Dermis microvascular lymphatic vessel endothelial cell (primary cell): Measurements from ENCODE around the gene FAM151B. TPM values are rescaled to one million over a fixed set of nuclear protein-coding genes. Genes with fewer than 3 reads are reported as not detected.
"Not testable (repeated sequence)": the region's sequence is repeated elsewhere in the genome, so short reads cannot be mapped to it uniquely, and the experiment has no call there.

ENCODE experiments used
- DNase-seq, 2 donors: peaks; one replicate each; pipeline versions ENCODE4 v3.0.0 to v3.0.0-alpha.2; 2010; ENCODE audit warnings: low read depth in 2 of 2
- total RNA-seq: library from RNA; depleted of rRNA; stranded (reverse); fragments of >200 nt; gene quantifications from 2 replicates; pipeline ENCODE4 v1.2.1, GENCODE V29; 2014

The FAM151B gene
- total RNA-seq, 1 donor from 2014 or later, result 2.3 TPM

DNA sequence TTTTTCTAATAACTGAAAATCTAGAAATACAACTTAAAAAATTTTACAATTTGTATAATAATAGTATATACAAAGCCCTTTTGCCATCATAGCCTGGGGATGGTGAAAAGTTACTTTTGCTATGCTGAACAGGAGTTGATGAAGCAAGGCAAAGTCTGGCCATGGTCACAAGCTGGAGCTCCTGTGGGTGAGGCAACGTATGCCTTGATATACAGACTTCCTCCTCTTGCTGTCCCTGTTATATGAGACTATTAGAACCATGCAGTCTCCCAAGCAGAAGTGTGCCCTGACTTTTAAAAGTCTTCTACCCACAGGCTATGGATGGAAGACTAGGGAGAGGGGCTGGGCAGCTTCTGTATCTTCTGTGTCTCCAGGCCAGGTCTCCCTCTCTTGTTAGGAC, 15.7 kb downstream of the FAM151B start:
- DNase-seq, result no peak

DNA sequence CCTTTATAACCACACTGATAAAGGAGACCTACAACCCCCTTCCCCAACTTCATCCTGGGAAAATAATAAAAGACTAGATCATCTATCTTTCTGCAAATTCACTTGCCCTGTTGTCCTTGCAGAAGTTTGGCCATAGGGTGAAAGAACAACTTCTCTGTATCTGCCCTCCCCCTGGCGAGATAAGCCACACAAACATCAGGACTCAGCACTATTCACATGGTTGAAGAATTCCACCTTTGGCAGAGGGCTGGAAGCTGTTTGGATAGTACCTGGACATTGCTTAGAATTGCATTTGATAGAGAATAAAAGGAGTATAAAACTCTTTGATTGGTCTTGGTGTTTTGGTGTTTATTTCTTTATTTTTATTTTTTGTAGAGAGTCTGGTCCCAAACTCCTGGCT, 16.9 kb downstream of the FAM151B start:
- no peak for DNase-seq

DNA sequence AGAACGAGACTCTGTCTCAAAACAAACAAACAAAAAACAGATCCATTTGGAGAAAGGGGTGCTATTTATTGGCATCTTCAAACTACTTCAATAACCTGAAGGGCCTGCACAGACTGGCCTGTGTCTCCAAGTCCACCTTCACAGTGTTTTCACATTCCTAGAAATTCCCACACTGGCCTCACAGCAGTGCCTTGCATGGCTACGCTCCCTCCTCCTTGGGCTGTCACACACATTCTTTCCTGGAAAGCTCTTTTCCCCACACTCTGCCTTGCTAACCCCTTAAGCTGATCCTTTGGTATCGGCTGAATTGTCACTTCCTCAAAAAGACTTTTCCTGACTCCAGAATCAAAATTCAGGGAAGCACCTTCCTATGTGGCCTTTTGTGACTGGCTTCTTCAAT, 19.8 kb downstream of the FAM151B start:
- no peak for DNase-seq

DNA sequence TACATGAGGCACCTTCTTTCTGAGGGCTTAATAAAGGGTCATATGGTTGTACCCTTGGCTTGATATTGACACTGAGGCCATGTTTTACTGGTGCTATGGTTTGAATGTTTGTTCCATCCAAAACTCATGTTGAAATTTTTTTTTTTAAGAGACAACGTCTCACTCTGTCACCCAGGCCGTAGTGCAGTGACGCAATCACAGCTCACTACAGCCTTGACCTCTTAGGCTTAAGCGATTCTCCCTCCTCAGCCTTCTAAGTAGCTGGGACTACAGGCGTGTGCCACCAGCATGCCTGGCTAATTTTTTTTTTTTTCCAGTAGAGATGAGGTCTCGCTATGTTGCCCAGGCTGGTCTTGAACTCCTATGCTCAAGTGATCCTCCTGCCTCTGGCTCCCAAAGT, 20.9 kb downstream of the FAM151B start:
- no peak for DNase-seq

DNA sequence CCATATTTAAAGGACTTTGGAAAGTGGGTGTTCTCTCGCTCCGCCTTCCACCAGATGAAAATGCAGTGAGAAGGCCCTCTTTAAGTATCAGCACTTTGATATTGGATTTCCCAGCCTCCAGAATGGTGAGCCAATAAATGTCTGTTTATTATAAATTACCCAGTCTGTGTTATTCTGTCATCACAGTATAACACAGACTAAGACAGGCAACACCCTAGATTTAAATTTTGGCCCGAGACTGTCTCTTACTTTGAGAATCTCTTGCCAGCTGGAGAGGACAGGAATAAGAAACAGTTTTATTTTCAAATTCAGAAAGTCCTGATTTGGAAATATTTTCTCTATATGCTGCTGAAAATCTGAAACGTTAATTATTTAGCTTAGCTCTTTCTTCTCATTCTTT, 21.5 kb downstream of the FAM151B start:
- no peak for DNase-seq

DNA sequence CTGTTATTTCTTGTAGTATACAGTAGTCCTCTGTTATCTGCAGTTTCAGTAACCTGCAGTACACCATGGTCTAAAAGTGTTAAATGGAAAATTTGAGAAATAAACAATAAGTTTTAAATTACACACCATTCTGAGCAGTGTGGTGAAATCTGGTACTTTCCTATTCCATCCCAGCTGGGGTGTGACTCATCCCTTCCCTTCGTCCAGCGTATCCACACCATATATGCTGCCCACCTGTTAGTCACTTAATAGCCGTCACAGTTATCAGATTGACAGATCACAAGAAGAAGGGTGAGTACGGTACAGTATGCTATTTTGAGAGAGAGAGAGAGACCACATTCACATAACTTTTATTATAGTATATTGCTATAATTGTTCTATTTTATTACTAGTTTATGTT, 28.9 kb downstream of the FAM151B start:
- DNase-seq, result peak; percentile 80 to 91

DNA sequence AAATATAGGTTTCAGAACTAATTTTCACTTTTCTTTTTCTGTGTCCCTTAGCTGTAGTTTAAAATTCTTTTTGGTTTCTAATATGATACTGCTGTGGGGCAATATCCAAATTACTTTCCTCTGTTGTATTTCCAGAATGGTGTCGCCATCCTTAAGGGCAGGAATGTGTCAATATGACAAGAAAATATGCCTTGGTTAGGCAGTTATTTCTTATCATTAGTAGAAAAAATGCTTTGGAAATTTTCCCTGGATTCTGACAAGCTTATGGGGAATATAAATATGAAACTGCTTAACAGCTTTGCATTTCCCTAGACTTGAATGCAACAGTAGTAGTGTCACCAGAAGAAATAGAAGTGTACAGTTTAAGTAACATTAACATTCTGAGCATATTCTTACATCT, 52.8 kb downstream of the FAM151B start:
- DNase-seq, result no peak

DNA sequence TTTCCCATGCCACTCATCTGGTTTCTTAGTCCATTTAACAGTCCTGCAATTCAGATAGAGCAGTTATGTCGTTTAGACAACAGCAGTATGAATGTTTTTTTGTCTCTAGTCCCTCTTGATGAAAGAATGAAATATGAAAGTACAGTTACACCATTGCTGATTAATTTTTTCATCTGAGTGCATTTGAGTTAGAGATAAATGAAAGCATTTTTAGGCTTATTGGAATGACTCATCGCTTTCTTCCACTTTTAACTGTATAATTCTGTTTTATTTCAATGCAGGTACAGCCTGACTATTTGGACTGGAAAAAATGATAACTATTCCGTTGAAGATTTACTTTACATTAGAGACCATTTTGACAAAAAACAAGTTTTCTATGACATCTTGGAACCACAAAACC, 53.5 kb downstream of the FAM151B start:
- DNase-seq, result no peak

DNA sequence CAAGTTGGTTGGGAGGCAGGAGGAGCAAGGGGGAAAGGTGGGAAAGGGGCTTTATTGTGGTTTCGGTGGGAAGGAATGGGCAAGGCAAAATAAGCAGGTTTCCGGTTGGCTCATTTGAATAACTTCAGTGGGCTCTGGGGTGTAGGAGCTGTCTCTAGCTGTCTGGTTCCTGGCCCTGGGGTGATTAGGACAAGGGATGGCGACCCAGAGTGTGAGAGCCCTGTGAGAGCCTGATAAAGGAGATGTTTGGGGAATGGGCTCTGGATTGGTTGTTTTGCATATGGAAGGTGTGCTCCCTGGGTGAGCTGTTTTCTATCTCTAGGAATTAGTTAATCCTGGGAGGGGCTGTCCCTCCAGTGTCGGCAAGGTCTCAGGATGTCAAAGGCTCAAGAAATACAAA, 66.7 kb downstream of the FAM151B start:
- no peak for DNase-seq

DNA sequence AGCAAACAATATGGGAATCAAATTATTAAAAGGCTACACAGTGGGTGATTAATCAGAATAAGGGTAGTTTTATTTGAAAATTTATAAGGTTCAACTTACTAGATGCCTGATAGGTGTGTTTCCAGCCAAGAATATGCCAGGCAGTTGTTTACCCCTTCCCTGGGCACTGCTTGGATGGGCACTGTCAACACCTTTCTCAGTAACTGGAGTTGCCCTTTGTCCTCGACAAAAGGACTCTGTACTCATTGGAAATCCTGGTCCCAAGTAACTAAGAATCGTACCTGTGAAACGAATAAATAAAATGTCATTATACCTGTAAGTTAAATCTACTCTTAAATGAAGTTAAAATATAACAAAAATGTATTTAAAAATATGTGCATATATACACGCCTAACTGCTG, 67.2 kb downstream of the FAM151B start:
- DNase-seq, result no peak

DNA sequence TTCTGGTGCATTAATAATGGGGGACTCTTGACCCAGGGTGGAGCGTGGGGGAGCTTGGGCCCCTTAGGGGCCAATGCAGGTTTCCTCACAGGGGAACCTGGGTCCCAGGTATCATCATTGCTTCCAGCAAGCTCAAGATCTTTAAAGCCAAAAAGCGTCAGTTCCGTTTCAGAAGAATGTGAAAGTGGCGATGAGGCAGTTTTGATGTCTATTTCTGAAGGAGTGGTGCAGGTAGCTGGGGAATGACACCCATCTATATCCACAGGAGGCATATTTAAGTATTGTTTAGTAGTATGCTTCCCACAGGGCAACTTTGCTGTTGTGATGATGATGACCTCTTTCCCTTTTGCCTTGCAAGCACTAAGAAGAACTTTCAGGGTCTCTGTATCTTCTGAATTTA, 71.3 kb downstream of the FAM151B start:
- DNase-seq, result no peak

DNA sequence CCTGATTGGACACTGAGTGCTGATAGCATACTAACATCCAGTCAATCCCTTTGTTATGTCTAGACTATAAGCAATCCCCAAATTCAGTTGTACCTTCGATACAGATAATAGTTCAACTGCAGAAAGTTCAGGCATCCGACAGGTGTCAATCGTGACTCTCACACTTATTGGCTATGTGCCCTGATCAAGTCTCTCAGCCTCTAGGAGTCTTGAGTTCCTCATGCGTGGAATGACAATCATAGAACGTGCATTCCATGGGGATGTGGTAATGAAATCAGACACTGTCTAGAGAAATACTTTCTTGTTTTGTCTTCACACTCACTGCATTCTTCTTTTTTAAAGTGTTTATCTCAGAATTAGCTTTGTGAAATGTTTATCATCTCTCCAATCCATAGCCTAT, 77.4 kb downstream of the FAM151B start:
- no peak for DNase-seq

DNA sequence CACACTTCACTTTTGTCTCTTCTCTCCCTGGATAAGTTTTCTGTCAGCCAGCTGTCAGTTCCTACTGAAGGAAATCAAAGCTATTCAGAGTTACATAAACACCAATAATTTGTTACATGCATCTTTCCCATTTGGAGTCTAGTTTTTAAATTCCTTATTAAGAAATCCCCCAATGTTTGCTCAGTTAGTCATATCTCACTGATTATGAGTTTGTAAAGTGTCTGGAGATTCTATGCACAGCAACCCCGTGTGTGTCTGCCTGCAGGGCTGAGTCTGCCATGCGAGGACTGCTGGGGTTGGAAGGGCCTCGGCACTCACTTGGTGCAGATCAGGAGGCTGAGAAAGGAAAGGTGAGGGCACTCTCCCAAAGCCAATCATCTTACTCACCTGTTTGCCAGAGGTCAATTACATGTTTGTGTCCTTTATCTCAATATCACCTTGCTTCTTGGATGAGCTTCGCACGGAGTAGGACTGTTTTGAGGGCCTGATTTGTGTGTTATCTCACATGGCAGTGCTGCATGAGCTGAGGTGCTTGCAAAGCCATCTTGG, 78.9 kb downstream of the FAM151B start:
- DNase-seq, result no peak

DNA sequence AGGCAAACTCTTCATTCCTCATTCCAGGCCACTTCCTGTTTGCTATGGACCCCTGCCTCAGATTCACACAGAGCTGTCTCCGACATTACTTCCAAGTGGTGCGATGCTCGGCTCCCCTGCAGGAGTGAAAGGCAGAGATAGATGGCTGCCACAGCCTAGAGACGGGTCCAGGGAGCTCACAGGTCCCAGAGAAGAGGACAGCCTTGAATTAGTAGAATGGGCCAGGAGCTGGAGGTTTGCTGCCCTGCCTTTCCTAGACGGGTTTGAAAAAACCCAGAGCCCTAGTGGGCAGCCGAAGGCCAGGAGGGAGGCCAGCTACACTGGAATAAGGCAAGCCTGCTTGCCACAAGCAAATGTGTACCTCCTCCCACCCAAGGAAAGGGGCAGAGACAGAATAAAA, 80.4 kb downstream of the FAM151B start:
- DNase-seq, result no peak

DNA sequence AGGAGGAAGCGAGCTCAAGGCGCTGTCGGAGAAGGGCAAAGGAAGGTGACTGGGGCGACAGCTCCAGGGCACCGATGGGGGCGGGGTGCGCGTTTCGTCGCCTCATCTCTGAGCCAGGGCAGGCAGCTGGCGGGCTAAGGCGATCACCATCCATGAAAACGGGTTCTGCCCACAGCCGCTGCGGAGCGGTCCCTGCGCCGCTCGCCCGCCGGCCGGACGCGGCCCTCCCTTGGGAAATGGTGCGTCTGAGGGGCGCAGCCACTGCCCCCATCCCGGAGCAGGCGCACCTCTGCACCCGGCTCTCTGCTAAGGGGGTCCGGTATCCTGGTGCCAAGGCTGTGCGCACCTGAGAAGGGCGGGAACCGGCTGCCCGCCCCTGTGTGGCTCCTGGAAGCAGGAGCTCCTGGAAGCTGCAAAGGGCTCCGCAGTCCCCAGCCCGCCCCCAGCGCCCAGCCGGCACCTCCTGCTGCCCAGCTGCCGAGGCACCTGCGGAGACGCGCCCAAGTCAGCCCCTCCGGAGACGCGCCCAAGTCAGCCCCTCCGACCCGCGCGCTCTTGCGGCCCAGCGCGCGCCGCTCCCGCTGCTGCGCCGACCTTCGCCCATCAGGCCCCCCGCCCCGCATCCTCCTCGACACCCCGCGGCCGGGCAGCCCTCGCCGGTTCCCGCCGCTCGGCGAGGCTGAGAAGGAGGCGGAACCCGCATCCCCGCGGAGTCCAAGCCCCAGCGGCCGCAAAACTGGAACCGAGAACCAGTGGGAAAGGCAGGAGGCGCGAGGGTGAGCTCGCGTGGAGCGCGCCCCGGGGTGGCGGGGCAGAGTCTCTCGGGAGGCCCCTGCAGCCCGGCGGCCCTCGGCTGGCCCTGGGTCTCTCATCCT, 81.4 kb downstream of the FAM151B start:
- DNase-seq, result no peak

DNA sequence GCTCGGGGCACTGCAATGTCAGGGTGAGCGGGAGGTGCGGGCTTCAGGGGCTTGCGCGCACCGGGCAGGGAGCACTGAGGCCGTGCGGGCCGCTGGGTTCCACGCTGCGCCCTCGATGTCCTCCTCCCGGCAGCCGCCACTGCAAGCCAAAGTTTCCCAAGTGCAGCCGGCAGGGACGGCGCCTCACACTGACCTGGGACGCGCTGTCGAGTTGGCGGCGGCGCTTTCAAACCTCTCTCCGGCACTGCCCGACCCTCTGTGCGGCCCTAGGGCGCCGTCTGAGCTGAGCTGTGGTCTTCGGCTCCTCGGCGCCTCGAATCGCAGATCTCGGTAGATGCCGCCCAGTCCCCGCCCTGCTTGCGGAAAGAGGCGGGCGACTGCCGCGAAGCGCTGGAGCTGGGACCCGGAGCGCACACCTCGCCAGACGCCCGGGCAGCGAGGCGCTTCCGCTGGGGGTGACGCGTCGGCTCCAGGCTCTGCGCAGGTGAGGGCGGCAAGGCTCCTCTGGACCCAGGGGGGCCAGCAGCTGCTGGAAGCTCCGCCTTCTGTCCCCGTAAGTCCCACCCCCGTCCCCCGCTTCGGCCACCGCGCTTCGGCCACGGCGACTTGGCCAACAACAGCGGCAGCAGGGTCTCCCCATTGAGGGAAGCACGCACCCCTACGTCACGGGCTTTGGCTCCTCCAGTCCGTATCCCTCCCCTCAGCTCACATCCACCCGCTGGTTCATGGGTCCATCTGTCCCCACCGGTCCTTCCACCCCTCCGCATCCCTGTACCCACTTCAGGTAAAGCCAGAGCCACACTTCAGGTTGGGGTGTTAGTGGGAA, 82.3 kb downstream of the FAM151B start, which contains the start of gene ANKRD34B:
TSS of gene ANKRD34B (minus strand) at position 320 of the 826 bp plus-strand sequence. CDS start 10,261 bp downstream, outside the sequence.
- peak in 1 of 2 donors; percentile 12 for DNase-seq

DNA sequence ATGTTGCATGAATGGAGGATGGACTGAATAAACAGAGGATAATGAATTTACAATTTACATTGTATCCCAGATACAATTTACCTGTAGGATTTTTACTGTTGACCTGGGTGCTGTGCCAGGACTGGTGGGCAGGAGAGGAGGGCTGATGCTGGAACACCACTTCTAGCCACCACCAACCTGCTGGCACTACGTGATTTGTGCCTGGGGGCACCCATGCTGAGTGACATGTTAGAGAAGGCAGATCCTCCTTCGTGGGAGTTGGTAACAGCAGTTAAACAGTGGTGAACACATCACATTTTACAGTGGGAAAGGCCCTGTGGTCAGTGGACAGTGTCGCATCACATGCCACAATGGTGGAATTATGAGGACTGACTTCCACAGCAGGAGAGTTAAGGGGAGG, 85.2 kb downstream of the FAM151B start:
- no peak for DNase-seq

DNA sequence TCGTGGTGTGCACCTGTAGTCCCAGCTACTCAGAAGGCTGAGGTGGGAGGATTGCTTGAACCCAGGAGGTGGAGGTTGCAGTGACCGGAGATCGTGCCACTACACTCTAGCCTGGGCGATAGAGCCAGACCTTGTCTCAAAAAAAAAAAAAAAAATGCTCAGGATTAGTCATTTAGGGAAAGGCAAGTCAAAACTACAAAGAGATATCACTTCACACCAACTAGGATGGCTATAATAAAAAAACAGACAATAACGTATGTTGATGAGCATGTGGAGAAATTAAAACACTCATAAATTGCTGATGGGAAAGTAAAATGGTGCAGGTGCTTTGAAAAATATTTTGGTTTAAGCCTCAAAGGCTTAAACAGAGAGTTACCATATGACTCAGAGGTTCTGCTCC, 88.5 kb downstream of the FAM151B start:
- no peak for DNase-seq

DNA sequence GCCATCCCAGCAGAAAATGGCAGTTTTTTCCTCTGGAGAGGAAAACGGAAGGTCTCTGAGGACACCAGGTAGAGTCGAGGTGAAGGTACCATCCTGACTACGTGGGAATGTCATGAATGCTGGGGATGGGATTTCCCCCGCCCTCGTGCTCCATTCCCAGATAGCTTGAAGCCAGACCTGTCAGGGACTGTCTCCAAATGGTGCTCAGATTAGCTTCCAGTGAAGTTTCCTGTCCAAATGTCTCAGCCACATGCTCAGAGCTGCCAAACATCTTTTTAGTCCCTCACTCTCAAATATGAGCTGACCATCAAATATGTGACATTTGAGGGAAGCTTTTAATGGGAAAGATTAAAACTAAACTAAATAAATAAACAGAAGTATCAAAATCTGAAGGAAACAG, 89.8 kb downstream of the FAM151B start:
- DNase-seq, result no peak

DNA sequence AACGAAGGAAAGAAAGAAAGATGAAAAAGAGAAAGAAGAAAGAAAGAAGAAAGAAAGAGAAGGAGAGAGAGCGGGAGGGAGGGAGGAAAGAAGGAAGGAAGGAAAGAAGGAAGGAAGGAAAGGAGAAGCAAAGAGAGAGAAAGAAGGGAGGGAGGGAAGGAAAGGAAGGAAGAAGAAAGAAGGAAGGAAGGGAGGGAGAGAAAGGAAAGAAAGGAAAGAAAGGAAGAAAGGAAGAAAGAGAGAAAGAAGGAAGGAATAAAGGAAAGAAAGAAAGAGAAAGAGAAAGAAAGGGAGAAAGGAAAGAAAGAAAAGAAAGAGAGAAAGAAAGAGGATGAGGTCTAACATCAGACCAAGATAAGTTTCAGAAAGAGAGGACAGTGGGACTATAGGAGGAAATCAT, 91.2 kb downstream of the FAM151B start:
- DNase-seq, result no peak

DNA sequence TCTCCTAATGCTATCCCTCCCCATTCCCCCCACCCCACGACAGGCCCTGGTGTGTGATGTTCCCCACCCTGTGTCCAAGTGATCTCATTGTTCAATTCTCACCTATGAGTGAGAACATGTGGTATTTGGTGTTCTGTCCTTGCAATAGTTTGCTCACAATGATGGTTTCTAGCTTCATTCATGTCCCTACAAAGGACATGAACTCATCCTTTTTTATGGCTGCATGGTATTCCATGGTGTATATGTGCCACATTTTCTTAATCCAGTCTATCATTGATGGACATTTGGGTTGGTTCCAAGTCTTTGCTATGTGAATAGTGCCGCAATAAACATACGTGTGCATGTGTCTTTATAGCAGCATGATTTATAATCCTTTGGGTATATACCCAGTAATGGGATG, 92.4 kb downstream of the FAM151B start:
- not testable (repeated sequence) for DNase-seq

DNA sequence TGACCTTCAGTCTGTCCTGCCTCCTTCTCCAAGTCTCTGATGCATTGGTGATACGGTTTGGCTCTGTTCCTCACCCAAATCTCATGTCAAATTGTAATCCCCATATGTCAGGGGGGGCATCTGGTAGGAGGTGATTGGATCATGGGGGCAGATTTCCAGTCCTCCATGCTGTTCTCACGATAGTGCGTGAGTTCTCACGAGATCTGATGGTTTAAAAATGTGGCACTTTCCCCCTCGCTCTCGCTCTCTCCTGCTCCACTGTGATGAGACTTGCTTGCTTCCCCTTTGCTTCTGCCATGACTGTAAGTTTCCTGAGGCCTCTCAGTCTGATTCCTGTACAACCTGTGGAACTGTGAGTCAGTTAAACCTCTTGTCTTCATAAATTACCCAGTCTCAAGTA, 96.9 kb downstream of the FAM151B start:
- DNase-seq, result no peak
